GM10248 (cell line): ENCODE measurements around the gene FYN.

ENCODE experiments used
- CTCF ChIA-PET: fragments of 300-600 bp; sonication (Branson Sonifier 250); formaldehyde crosslinking; extraction: SDS; loops from one replicate; lab custom pipeline; 2021; ENCODE audit warnings: antibody characterized with exemption; lab: Yijun Ruan, JAX
- POLR2A ChIA-PET: fragments of 350-650 bp; sonication (Branson Sonifier 250); formaldehyde crosslinking; extraction: SDS; loops from one replicate; lab custom pipeline; 2020; ENCODE audit warnings: antibody characterized with exemption; lab: Yijun Ruan, JAX
- DNase-seq: peaks from one replicate; pipeline ENCODE4 v3.0.0; 2012; ENCODE audit errors: extremely low spot score
- TF ChIP-seq, protein P1 (sequence below): IDR thresholded peaks from 2 replicates; pipeline ENCODE4 v1.5.1; 2012; ENCODE audit warnings: mild to moderate bottlenecking, low read depth; ENCODE audit errors: extremely low read depth, missing control alignments, control extremely low read depth

Gene FYN

DNA sequence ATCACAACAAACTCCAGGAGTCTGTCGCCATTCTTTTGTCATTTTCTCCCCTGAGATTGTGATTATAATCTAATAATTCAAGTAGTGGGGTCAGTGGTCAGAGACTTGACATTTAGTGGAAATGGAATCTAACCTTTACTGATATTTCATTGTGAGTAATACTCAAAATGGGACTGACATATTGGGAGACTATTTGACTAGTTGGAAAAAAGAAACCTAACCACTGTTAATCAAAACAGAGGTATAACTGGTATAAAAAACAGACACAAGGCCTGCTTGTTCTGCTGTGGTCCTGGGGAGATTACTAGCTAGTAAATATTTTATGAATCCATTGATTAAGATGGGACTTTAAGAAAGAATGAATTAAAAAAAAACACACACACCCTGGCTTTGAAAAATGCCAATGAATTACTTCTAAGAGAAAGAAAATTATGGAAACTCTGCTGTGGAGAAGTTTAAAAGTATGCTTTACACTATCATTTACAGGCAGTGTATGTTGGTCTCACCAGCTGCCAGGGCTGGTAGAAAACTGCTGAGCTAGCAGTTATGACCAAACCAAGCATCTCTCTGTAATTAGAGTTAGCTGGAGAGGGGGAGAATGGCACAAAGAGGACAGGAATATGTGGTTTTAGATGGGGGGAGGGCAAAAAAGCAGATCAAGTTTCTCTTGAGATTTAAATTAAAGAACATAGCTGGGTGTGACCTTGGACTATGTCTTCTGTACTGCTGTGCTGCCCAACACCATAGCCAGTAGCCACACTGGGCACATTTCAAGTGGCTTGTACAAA is 103.7 kb downstream of the FYN start:
- TF ChIP-seq, protein P1, sequence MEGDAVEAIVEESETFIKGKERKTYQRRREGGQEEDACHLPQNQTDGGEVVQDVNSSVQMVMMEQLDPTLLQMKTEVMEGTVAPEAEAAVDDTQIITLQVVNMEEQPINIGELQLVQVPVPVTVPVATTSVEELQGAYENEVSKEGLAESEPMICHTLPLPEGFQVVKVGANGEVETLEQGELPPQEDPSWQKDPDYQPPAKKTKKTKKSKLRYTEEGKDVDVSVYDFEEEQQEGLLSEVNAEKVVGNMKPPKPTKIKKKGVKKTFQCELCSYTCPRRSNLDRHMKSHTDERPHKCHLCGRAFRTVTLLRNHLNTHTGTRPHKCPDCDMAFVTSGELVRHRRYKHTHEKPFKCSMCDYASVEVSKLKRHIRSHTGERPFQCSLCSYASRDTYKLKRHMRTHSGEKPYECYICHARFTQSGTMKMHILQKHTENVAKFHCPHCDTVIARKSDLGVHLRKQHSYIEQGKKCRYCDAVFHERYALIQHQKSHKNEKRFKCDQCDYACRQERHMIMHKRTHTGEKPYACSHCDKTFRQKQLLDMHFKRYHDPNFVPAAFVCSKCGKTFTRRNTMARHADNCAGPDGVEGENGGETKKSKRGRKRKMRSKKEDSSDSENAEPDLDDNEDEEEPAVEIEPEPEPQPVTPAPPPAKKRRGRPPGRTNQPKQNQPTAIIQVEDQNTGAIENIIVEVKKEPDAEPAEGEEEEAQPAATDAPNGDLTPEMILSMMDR: no peak
- ChIA-PET POLR2A (no interaction called here), CTCF (interaction anchor here (0.8 to 3.1 kb wide), 10 partner anchors 9 to 259 kb away, joined by 3 to 7 read pairs (median 4); no protein-coding TSS in a partner anchor)
- no peak for DNase-seq

DNA sequence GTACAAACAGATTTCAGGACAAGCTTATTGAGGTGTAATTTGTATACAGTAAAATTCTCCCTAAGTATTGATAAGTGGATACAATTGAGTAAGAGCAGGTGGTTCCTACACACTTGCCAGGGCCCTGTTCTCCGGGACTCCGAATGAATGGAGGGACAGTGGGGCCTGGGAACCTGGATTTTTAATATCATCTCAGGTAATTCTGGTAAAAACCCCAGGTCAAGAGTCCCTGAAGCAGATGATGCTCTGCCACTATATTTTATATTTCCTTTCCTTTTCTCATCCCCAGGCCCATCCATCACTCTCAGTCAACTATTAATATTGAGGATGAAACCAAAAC is 104.9 kb downstream of the FYN start:
- TF ChIP-seq, protein P1: no peak
- CTCF ChIA-PET: interaction anchor here (0.7 to 1.5 kb wide), 3 partner anchors 9 to 33 kb away, joined by 3 read pairs; no protein-coding TSS in a partner anchor
- POLR2A ChIA-PET: no interaction called here
- no peak for DNase-seq

DNA sequence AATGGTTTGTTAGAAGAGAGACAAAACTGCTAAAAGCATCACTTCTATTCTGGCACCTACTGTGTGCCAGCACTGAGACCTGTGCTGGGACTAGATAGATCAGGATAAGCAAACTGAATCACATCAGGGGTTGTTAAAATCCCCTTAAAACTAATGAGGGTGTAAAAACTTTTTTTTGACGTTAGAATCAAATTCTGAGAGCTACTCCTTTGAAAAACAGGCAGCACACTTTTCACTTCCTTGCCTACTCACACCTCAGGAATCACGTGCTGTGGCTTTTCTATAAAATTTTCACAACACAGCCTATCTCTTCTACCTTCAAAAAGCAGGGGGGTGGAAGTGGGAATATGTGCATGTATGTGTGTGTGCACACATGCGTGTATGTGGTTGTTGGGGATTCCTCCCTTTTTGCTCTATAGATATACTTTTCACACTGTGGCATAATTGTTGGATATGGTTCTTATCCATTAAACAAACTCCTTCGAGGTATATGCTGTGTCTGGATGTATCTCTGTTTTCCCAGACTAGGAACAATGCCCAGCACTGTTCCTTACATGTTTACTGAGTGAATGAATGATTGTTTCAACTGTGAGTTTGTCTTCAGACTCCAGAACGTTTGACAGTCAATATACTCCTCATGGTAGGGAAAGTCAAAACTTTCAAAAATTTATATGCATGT is 105.4 kb downstream of the FYN start:
- ChIA-PET POLR2A (no interaction called here), CTCF (interaction anchor here (0.7 to 1.5 kb wide), 5 partner anchors 8 to 32 kb away, joined by 3 read pairs; no protein-coding TSS in a partner anchor)
- TF ChIP-seq, protein P1: no peak

DNA sequence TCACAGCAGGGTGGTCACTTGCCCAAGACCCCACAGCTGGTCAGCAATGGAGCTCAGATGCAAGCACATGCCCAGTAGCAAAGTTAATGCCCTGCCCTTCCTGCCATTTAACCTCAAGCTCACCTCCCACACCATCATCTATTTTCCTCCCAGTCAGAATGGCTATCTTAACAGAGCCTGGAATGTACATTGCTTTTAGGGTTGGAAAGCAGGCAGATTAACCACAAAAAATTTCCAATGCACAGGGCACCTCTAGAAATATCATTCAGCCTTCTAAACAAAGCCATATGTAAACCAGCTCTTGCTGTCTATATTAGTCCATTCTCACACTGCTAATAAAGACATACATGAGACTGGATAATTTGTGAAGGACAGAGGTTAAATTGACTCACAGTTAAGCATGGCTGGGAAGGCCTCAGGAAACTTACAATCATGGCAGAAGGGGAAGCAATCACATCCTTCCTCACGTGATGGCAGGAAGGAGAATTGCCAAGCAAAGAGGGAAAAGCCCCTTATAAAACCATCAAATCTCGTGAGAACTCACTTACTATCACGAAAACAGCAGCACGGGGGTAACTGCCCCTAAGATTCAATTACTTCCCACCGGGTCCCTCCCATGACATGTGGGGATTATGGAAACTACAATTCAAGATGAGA is 106.9 kb downstream of the FYN start:
- DNase-seq: no peak
- CTCF ChIA-PET: interaction anchor here (1.1 to 1.7 kb wide), 4 partner anchors 9 to 277 kb away, joined by 3 to 6 read pairs (median 4); no protein-coding TSS in a partner anchor
- TF ChIP-seq, protein P1: no peak
- POLR2A ChIA-PET: no interaction called here

More for the DNA sequence above, 105.4 kb downstream of the FYN start:
- no peak for DNase-seq

DNA sequence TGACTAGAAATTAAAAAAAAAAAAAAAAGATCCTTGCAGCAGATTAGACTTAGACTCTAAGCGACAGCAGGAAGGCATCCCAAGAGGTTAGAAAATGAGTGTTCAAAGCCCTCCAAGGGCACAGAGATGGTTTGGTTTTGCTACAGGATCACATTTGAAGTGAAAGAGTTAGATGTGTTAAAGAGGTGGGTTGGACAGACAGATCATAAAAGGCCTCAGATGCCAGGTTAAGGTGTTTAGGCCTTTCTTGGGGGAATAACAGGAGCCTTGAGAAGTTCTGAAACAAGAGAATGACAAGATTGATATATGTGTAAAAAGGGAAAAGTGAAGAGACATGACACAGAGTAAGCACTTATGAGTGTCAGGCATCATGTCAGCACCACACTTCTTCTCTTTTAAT is 107.5 kb downstream of the FYN start:
- ChIA-PET CTCF (interaction anchor here (1.7 kb wide), 1 partner anchor 278 kb away, joined by 6 read pairs; no protein-coding TSS in a partner anchor), POLR2A (no interaction called here)
- DNase-seq: no peak
- TF ChIP-seq, protein P1: no peak
